ENCODE data around the gene ACSF3. TPM values are rescaled to one million over a fixed set of nuclear protein-coding genes. Genes with fewer than 3 reads are reported as not detected.

The ACSF3 gene
- total RNA-seq, 2 experiments from 2014 or later: 112 to 143 TPM

GRCh38 chr16:89120281-89120680 lies 26.6 kb downstream of the ACSF3 start:
- H3K9me3 ChIP-seq (ENCODE audit: low read length): no peaks in the 10 kb centered on the region; the same call in 1 of the 2 replicates
- TF ChIP-seq CTCF (conservative IDR thresholded peaks at IDR 0.05; ENCODE audit: low read length) (no peak), EZH2phosphoT487 (IDR thresholded peaks at IDR 0.05; ENCODE audit: borderline replicate concordance, low read depth, low read length) (no peak)
- CTCF ChIA-PET (ENCODE audit: unreplicated experiment): interaction anchor here (0.6 kb wide), 1 partner anchor 263 kb away, joined by 4 read pairs; no protein-coding TSS in a partner anchor
- DNase-seq (ENCODE audit: low spot score): no peak
- POLR2A ChIA-PET: no interaction called here
- BruUV-seq (replicated peaks): no TSS peak
- no peak overlapping the region for H3K4me3 ChIP-seq (ENCODE audit: low read depth, low read length, poor library complexity, severe bottlenecking)
- no peak overlapping the region for H2AFZ ChIP-seq (ENCODE audit: low read length)
- peaks cover 10% of the 10 kb centered on the region; the same call in 1 of the 2 replicates for H3K79me2 ChIP-seq (ENCODE audit: insufficient read depth, low read depth, low read length)
- H3K27ac ChIP-seq (ENCODE audit: low read depth, low read length, poor library complexity, severe bottlenecking): no peak overlapping the region
- H3K36me3 ChIP-seq (ENCODE audit: insufficient read depth, low read length): peaks cover 90% of the 10 kb centered on the region
- H4K20me1 ChIP-seq (ENCODE audit: insufficient read depth, low read length): no peaks in the 10 kb centered on the region
- H3K4me2 ChIP-seq (ENCODE audit: low read length): no peak overlapping the region
- H3K4me1 ChIP-seq (ENCODE audit: insufficient read depth, low read length, poor library complexity, severe bottlenecking): peaks cover 50% of the 10 kb centered on the region
- intact Hi-C loops (cut with micrococcal nuclease; ENCODE audit: unreplicated experiment): no loop called here
- H3K9me2 ChIP-seq (ENCODE audit: insufficient read depth, low read length): no peaks in the 10 kb centered on the region

- intact Hi-C loops (cut with micrococcal nuclease; ENCODE audit: unreplicated experiment): no loop called here
- no peak overlapping the region for H3K4me3 ChIP-seq (ENCODE audit: low read depth, low read length, poor library complexity, severe bottlenecking)
- peaks cover 6% of the 10 kb centered on the region; the same call in 1 of the 2 replicates for H3K79me2 ChIP-seq (ENCODE audit: insufficient read depth, low read depth, low read length)
- CTCF ChIA-PET (ENCODE audit: unreplicated experiment): no interaction called here
- H3K9me2 ChIP-seq (ENCODE audit: insufficient read depth, low read length): no peaks in the 10 kb centered on the region
- H3K36me3 ChIP-seq (ENCODE audit: insufficient read depth, low read length): peaks cover 93% of the 10 kb centered on the region
- peaks cover 44% of the 10 kb centered on the region for H3K4me1 ChIP-seq (ENCODE audit: insufficient read depth, low read length, poor library complexity, severe bottlenecking)
- H2AFZ ChIP-seq (ENCODE audit: low read length): no peak overlapping the region
- H3K27ac ChIP-seq (ENCODE audit: low read depth, low read length, poor library complexity, severe bottlenecking): peak overlapping the region; percentile 97
- DNase-seq (ENCODE audit: low spot score): no peak
- peaks cover 6% of the 10 kb centered on the region; the same call in 1 of the 2 replicates for H3K9me3 ChIP-seq (ENCODE audit: low read length)
- TF ChIP-seq EZH2phosphoT487 (IDR thresholded peaks at IDR 0.05; ENCODE audit: borderline replicate concordance, low read depth, low read length) (no peak), CTCF (conservative IDR thresholded peaks at IDR 0.05; ENCODE audit: low read length) (no peak)
- no peaks in the 10 kb centered on the region for H4K20me1 ChIP-seq (ENCODE audit: insufficient read depth, low read length)
- POLR2A ChIA-PET: no interaction called here
- no TSS peak for BruUV-seq (replicated peaks)
- H3K4me2 ChIP-seq (ENCODE audit: low read length): no peak overlapping the region
Measured at GRCh38 chr16:89120921-89121351, 27.3 kb downstream of the ACSF3 start.

GRCh38 chr16:89121691-89122321 lies 28.2 kb downstream of the ACSF3 start:
- intact Hi-C loops (cut with micrococcal nuclease; ENCODE audit: unreplicated experiment): loop anchor here (1.0 to 2.0 kb wide), 3 partner anchors 24 to 154 kb away; no protein-coding TSS in a partner anchor
- BruUV-seq (replicated peaks): no TSS peak
- peaks cover 8% of the 10 kb centered on the region; the same call in 1 of the 2 replicates for H3K9me3 ChIP-seq (ENCODE audit: low read length)
- ChIA-PET CTCF (ENCODE audit: unreplicated experiment) (interaction anchor here (0.6 kb wide), 1 partner anchor 52 kb away, joined by 5 read pairs; no protein-coding TSS in a partner anchor), POLR2A (interaction anchor here (0.9 kb wide), 1 partner anchor 24 kb away, joined by 3 read pairs; no protein-coding TSS in a partner anchor)
- peak overlapping the region; percentile 97 for H3K27ac ChIP-seq (ENCODE audit: low read depth, low read length, poor library complexity, severe bottlenecking)
- DNase-seq (ENCODE audit: low spot score): no peak
- H3K4me1 ChIP-seq (ENCODE audit: insufficient read depth, low read length, poor library complexity, severe bottlenecking): peaks cover 38% of the 10 kb centered on the region
- H3K36me3 ChIP-seq (ENCODE audit: insufficient read depth, low read length): peaks cover 93% of the 10 kb centered on the region
- TF ChIP-seq EZH2phosphoT487 (IDR thresholded peaks at IDR 0.05; ENCODE audit: borderline replicate concordance, low read depth, low read length) (no peak), CTCF (conservative IDR thresholded peaks at IDR 0.05; ENCODE audit: low read length) (no peak)
- H4K20me1 ChIP-seq (ENCODE audit: insufficient read depth, low read length): no peaks in the 10 kb centered on the region
- H3K4me2 ChIP-seq (ENCODE audit: low read length): peak overlapping the region; percentile 74
- H3K9me2 ChIP-seq (ENCODE audit: insufficient read depth, low read length): no peaks in the 10 kb centered on the region
- H2AFZ ChIP-seq (ENCODE audit: low read length): no peak overlapping the region
- H3K79me2 ChIP-seq (ENCODE audit: insufficient read depth, low read depth, low read length): peaks cover 6% of the 10 kb centered on the region; the same call in 1 of the 2 replicates
- peak overlapping the region; percentile 17 for H3K4me3 ChIP-seq (ENCODE audit: low read depth, low read length, poor library complexity, severe bottlenecking)
